Heart left ventricle (tissue), 16 donors: Measurements from ENCODE around the gene EXOC4. TPM values are rescaled to one million over a fixed set of nuclear protein-coding genes. Genes with fewer than 3 reads are reported as not detected.

Experiments
- ATAC-seq, 4 donors: fragments of 200-7000 bp; cut with Tn5 transposase; one replicate each; pipeline ENCODE4 v1.9.1; 2020 to 2022; ENCODE audit warnings: moderate library complexity in 4 of 4, mild to moderate bottlenecking in 3 of 4, moderate number of reproducible peaks in 1 of 4
- DNase-seq, 5 donors: peaks; one replicate each; pipeline ENCODE4 v3.0.0-alpha.2; 2020
- H3K27ac ChIP-seq, 12 donors: fragments of 200-600 bp; sonication (generic) in 4 of 12; one replicate each; pipeline versions ENCODE4 v1.5.0 to v1.8.0; 2016 to 2022; ENCODE audit warnings: mild to moderate bottlenecking in 2 of 12
- H3K27me3 ChIP-seq, 9 donors: fragments of 200-600 bp; sonication (generic) in 2 of 9; one replicate each; pipeline versions ENCODE4 v1.5.1 to v1.8.0; 2016 to 2022; ENCODE audit warnings: mild to moderate bottlenecking in 3 of 9
- H3K36me3 ChIP-seq, 9 donors: fragments of 200-600 bp; sonication (generic) in 2 of 9; one replicate each; pipeline versions ENCODE4 v1.5.0 to v1.8.0; 2018 to 2022; ENCODE audit warnings: mild to moderate bottlenecking in 2 of 9
- H3K4me1 ChIP-seq, 12 donors: fragments of 200-600 bp; sonication (generic) in 4 of 12; one replicate each; pipeline versions ENCODE4 v1.5.0 to v1.8.0; 2016 to 2022; ENCODE audit warnings: mild to moderate bottlenecking in 3 of 12
- H3K4me3 ChIP-seq, 12 donors: fragments of 200-600 bp; sonication (generic) in 4 of 12; one replicate each; pipeline versions ENCODE4 v1.5.0 to v1.8.0; 2017 to 2022; ENCODE audit warnings: mild to moderate bottlenecking in 9 of 12, moderate library complexity in 4 of 12
- H3K9me3 ChIP-seq, 12 donors: fragments of 200-600 bp; sonication (generic) in 4 of 12; one replicate each; pipeline versions ENCODE4 v1.5.0 to v1.8.0; 2016 to 2022; ENCODE audit warnings: mild to moderate bottlenecking in 1 of 12
- CTCF ChIP-seq, 12 donors: fragments of 200-600 bp; sonication (generic) in 4 of 12; IDR thresholded peaks; one replicate each; pipeline versions ENCODE4 v1.5.0 to v1.8.0; 2018 to 2022; ENCODE audit warnings: antibody characterized with exemption in 12 of 12, mild to moderate bottlenecking in 5 of 12
- POLR2A ChIP-seq, 2 donors: fragments of 450-650 bp; IDR thresholded peaks; one replicate each; pipeline ENCODE4 v1.6.1; 2017; ENCODE audit warnings: antibody characterized with exemption in 2 of 2, mild to moderate bottlenecking in 2 of 2, moderate library complexity in 2 of 2
- WGBS, 4 donors: extraction: QIAGEN DNeasy Blood & Tissue Kit in 2 of 4; methylation state at CpG; one replicate each; pipeline versions ENCODE4 v1.1.5 to v1.1.7; 2013 to 2018; 5-methylcytosine and 5-hydroxymethylcytosine counted together
- intact Hi-C, 10 donors: fragments of 100-400 bp; cut with DNase I; formaldehyde crosslinking; loops; one replicate each; pipeline versions ENCODE4 v1.11.1 to v1.14.2; 2022
- polyA plus RNA-seq, 2 donors: library from polyadenylated mRNA; stranded (reverse); fragments of 200-250 nt; gene quantifications; one replicate each; pipeline ENCODE4 v1.2.3, GENCODE V29; 2013
- total RNA-seq, 9 donors: library from RNA; depleted of rRNA in 2 of 9; stranded (reverse); fragments of >200 nt in 2 of 9; fragmentation: NEBNext Ultra II Directional in 3 of 9; extraction: Animal tissue kit (Norgen Biotek cat#: 25700) in 3 of 9; gene quantifications; one replicate each; pipeline versions ENCODE4 v1.1.0 to v1.2.4, GENCODE V29; 2016 to 2023
- donor health status: ischemic (EF 13 %, LVEDD 7.1; RV severe dilation, severe dysfunction).
- donor health status: healthy with polysubstance abuse.
- donor health status: DM: no; HTN: yes; CAD: no.
- donor health status: DM: no; HTN: no; CAD: no.
- donor health status: ischemic (EF 25% LVEDD 6.9; RV normal size, moderate dysfunction).
- donor health status: ischemic (EF 25% LVEDD 5.7; RV mildly dilated, moderate dysfunction).
- donor health status: healthy.
- donor health status: DM: yes; HTN: yes; CAD: no.
- donor health status: ischemic (EF 35%, LVEDD 5.7; RV mildly dilated, moderate dysfunction).
- donor health status: nonischemic (EF 11% LVEDD 7.7; RV severe dilation, severe dysfunction).
- donor health status: DM: yes; HTN: yes; CAD: no.
- donor health status: PGD.
- donor health status: ischemic (EF 29% LVEDD 5.4; RV normal size, mild dysfunction).
- donor health status: nonischemic (EF 23%, LVEDD 6.1; RV moderate dilation, normal function).

The EXOC4 gene
- total and polyA plus RNA-seq, 11 donors: 8.8 to 61.2 (median 33.8) TPM

- Histone ChIP-seq H3K27ac (no peak overlapping the region), H3K9me3 (no peaks in the 10 kb centered on the region), H3K4me1 (peaks cover 0 to 7% (median 0%) of the 10 kb centered on the region in 12 donors), H3K36me3 (no peaks in the 10 kb centered on the region), H3K4me3 (no peak overlapping the region), H3K27me3 (no peaks in the 10 kb centered on the region)
- no peak for ATAC-seq
- no peak for TF ChIP-seq POLR2A (IDR thresholded peaks at IDR 0.05)
- no peak for TF ChIP-seq CTCF (IDR thresholded peaks at IDR 0.05)
- DNase-seq: no peak
- 63 to 72% (median 67%) methylated on average over 2 of the region's 2 CpGs for WGBS, 4 donors
- intact Hi-C loops: no loop called here
Observed at GRCh38 chr7:133873631-133874030, 620.8 kb downstream of the EXOC4 start.

- intact Hi-C loops: no loop called here
- Histone ChIP-seq H3K4me1 (no peaks in the 10 kb centered on the region), H3K9me3 (no peaks in the 10 kb centered on the region), H3K27me3 (no peaks in the 10 kb centered on the region), H3K27ac (no peak overlapping the region), H3K4me3 (no peak overlapping the region), H3K36me3 (no peaks in the 10 kb centered on the region)
- 73 to 79% (median 77%) methylated on average over 3 of the region's 3 CpGs for WGBS, 4 donors
- no peak for DNase-seq
- TF ChIP-seq POLR2A (IDR thresholded peaks at IDR 0.05) (no peak), CTCF (IDR thresholded peaks at IDR 0.05) (no peak)
- ATAC-seq: no peak
Observed at GRCh38 chr7:133883591-133883990, 630.7 kb downstream of the EXOC4 start.

GRCh38 chr7:133885213-133885612 lies 632.3 kb downstream of the EXOC4 start:
- intact Hi-C loops: no loop called here
- TF ChIP-seq POLR2A (IDR thresholded peaks at IDR 0.05): no peak
- no peak for TF ChIP-seq CTCF (IDR thresholded peaks at IDR 0.05)
- ATAC-seq: no peak
- H3K9me3 ChIP-seq: no peaks in the 10 kb centered on the region
- H3K36me3 ChIP-seq: no peaks in the 10 kb centered on the region
- WGBS, 4 donors: 97 to 99% (median 98%) methylated on average over 5 of the region's 5 CpGs
- no peak overlapping the region for H3K4me3 ChIP-seq
- no peak for DNase-seq
- H3K27ac ChIP-seq: no peak overlapping the region
- H3K27me3 ChIP-seq: no peaks in the 10 kb centered on the region
- no peaks in the 10 kb centered on the region for H3K4me1 ChIP-seq

GRCh38 chr7:133886086-133886485 lies 633.2 kb downstream of the EXOC4 start:
- no peak overlapping the region for H3K27ac ChIP-seq
- H3K4me1 ChIP-seq: no peaks in the 10 kb centered on the region
- DNase-seq (no peak), ATAC-seq (no peak)
- H3K36me3 ChIP-seq: no peaks in the 10 kb centered on the region
- TF ChIP-seq CTCF (IDR thresholded peaks at IDR 0.05) (no peak), POLR2A (IDR thresholded peaks at IDR 0.05) (no peak)
- H3K4me3 ChIP-seq: no peak overlapping the region
- H3K27me3 ChIP-seq: no peaks in the 10 kb centered on the region
- intact Hi-C loops: no loop called here
- H3K9me3 ChIP-seq: no peaks in the 10 kb centered on the region
- WGBS, 4 donors: 70 to 89% (median 80%) methylated on average over 3 of the region's 3 CpGs
